ENCODE measurements around the gene GNPTG.
A peak's percentile ranks its signal among the peaks of the same experiment; 100 is the strongest.

Gene GNPTG

DNA sequence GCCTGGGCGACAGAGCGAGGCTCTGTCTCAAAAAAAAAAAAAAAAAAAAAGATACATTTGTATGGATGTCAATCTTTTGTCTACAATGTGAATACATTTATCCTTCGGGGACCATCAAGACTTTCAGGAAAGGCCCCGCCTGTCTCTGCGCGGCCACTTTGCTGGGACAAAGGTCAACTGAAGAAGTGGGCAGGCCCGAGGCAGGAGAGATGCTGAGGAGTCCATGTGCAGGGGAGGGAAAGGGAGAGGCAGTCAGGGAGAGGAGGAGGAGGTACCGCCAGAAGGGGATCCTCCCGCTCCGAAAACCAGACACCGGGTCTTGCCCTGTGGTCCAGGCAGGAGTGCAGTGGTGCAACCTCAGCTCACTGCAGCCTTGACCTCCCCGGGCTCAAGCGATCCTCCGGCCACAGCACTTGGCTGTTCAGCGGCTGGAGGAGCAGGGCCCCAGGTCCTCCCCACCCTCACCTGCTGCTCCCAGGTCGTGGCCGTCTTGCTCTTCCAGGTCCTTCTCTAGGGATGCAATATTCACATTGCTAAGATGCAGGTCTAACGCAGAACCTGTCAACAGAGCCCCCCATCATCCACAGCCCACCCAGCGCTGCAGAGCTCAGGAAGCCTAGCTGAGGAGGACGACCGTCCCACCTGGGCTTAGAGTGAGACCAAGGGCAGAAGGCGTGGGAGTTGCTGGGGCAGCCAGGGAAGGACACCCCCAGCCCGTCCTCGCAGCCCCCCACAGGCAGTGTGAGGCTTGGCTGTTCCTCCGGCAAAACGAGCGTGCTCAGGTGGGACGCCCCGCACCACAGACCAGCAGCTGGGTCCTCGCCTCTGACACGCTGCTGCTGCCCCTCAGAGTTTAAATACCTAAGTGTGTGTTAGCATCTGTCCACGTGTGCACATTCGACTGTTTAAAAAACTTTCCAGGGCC is 19.6 kb downstream of the GNPTG start:
- no peak for DNase-seq (ENCODE audit: low read depth in 3 of 3)

DNA sequence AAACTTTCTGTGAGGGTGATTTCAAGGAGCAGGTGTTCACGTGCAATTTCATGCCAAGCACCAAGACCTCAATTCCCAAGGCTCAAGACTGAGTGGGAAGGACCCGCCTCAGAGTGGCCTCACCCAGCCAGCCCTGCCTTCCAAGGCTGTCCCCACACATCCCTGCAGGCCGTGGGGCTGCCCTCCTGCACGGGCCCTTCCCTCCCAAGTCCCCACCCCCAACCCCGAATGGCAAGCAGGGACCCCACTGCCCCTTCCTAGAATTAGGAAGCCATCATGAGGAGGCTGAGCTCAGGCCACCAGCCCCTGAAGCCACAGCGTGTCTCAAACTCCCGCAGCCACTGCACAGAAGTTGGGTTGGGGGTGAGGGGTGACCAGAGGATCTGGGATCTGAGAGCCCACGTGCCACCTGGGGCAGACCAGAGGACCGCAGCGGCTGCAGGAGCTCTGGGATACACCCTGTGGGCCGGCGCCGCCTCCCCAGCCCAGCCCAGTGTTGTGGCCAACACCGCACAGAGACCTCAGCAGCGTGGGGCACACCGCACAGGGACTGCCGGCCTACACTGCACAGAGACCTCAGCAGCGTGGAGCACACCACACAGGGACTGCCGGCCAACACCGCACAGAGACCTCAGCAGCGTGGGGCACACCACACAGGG is 20.7 kb downstream of the GNPTG start:
- DNase-seq (ENCODE audit: low read depth in 3 of 3) = no peak

- DNase-seq (ENCODE audit: low read depth in 3 of 3) = no peak
These were observed 22.9 kb downstream of the GNPTG start for GRCh38 chr16:1374418-1375297.

DNA sequence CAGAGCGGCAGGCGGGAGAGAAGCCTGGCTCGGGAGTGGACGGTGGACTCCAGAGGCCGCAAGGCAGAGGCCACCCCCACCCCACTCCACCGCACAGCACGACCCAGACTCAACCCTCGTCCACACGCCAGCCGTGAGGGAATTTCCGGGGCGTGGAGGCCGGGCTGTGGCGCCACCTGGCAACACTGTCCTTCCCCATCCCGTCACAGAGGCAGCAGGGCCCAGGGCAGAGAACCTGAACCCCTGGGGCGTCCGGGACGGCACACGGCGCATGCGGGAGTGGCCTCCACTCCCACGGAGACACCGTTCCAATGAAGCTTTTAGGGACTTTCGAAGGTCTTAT is 23.5 kb downstream of the GNPTG start:
- DNase-seq (ENCODE audit: low read depth in 3 of 3) = no peak

- DNase-seq (ENCODE audit: low read depth in 3 of 3) = no peak
These were observed 24.1 kb downstream of the GNPTG start for GRCh38 chr16:1375741-1376410.

DNA sequence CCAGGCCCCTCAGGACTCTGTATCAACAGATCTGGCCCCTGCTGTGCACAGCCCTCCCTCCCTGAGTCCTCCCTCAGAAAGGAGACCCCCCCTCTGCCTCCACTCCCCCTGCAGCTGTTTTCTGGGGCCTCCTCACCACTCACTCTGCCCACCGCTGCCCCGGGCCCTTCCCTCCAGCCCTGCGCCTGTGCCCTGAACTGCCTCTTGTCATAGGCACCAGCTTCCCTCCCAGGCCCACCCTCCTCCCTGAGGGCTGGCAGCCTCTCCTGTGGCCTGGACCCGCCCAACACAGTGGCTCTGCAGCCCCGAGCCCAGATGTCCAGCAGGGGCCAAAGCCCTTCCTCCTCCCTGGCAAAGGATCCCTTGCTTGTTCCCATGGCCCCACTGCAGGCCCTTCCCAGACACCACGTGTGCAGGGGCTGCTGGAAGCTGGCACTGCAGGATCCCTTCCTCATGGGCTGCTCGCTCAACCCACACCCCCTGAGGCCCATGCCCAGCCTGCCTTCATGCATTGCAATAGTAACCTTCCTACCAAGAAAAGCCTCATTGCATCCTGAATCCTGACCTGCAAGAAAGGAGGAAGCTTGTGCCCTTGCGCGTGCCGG is 25.8 kb downstream of the GNPTG start:
- DNase-seq (ENCODE audit: low read depth in 3 of 3) = no peak

- DNase-seq (ENCODE audit: low read depth in 3 of 3) = no peak
These were observed 26.5 kb downstream of the GNPTG start for GRCh38 chr16:1378087-1378803.

GRCh38 chr16:1378804-1379303 is 27.1 kb downstream of the GNPTG start:
- peak; percentile 47 to 58 (median 56) for DNase-seq (ENCODE audit: low read depth in 3 of 3)

DNA sequence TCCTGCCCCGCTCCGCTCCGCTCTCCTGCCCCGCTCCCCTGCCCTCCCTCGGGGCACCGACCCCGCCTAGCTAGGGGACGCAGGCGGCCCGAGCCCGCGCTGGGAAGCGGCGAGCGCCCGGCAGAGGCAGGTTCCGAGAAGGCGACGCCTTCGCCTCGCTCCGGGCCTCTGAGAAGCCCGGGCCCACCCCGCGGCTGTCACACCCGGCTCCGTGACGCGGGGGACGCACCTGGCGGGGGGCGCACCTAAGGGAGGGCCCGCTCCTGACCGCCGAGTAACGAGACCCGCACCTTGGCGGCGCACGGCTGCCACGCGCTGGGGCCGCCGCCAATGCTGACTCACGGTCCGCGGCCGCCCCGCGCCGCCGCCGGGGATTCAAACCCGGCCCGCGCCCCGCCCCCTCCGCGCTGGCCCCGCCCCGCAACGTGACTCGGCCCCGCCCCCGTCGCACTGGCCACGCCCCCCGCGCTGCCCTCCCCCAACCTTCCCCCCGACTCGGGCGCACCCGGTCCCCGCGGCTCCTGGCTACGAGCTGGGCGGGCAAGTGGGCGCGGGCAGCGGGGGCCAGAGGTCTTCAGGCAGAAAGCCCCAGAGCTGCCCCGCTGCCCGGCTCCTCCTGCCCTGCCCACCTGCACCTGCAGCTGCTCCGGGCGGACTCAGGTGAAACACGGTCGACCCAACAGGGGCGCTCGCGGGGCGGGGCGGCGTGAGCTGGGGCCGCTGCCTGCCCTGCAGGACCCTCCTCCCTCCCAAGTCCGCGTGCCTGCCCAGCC is 27.8 kb downstream of the GNPTG start:
- peak; percentile 52 to 76 (median 57) for DNase-seq (ENCODE audit: low read depth in 3 of 3)

DNA sequence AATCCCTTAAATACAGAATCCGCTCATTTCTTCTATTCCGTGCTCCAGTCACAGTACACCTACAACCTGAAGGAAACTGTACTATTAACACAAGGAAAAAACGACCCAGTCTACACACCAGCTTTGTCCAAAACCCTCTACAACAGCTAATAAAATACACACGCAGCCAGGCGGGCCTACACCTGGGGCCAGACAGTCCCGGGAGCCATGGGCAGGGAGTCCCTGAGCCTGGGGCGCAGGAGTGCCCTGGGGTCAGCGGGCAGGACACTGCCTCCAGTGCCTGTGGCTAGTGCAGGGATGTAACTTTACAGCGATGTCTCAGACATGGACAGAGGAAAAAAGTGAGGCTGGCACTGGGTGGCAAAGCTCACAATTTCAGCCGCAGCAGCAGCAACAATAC is 28.5 kb downstream of the GNPTG start:
- DNase-seq (ENCODE audit: low read depth in 3 of 3) = no peak

GRCh38 chr16:1381612-1382406 is 30.1 kb downstream of the GNPTG start:
- DNase-seq (ENCODE audit: low read depth in 3 of 3) = no peak

- no peak for DNase-seq (ENCODE audit: low read depth in 3 of 3)
These were observed 31.8 kb downstream of the GNPTG start for GRCh38 chr16:1383556-1383955.

DNA sequence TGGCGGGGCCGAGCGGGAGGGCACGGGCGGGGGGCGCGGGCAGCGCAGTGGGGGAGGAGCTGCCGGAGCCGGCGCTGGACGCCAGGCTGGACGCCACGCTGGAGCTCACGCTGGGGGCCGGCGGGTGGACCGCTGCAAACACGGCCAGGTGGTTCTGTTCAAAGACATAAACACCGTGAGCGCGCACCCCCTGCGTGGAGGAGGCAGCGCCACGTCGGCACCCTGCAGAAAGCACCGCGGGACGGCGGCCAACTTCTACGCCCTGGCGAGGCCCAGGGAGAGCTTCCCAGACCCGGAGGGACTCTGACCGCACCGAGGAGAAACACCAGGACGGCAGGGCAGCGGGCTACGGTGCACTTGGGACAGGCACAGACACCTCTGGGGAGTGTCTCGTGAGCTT is 33.5 kb downstream of the GNPTG start:
- no peak for DNase-seq (ENCODE audit: low read depth in 3 of 3)

DNA sequence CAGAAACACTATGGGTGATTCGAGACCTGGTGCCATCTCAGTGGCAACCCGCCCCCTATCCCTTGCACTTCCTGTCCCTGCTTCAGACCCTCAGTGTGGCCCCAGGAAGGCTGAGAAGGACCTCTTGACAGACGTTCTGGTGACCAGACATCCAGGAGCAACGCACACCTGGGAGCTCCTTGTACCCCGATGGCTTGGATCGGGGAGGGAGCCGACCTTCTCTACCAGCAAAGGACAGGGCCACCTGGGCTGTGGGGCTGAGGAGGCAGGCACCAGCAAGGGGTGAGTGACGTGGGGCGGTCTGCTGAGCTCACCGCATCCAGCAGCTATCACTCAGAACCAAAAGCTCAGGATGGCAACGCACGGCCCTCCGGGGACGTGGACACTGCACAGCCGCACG is 35.6 kb downstream of the GNPTG start:
- no peak for DNase-seq (ENCODE audit: low read depth in 3 of 3)

- no peak for DNase-seq (ENCODE audit: low read depth in 3 of 3)
These were observed 38.0 kb downstream of the GNPTG start for GRCh38 chr16:1389762-1390161.

DNA sequence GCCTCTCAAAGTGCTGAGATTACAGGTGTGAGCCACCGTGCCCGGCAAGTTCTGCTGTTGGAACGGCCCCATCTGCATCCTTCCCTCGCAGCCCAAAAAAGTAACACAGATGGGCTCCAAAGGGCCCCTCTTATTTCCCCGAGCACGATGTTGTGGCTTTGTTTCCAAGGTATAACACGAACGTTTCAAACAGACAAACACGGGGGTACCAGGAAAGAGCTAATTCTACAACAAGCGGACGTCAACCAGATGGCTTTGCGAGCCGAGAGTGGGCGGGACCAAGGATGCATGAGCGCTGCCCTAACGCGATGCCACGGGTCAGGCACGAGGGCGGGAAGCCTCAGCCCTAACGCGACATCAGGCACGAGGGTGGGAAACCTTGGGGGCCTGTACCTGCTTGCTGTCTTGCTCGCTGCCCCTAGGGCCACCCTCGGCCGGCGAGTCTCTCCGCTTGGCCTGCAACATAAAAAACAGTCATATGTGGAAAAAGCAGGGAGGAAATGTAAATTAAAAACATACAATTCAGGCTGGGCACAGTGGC is 38.6 kb downstream of the GNPTG start:
- no peak for DNase-seq (ENCODE audit: low read depth in 3 of 3)

- no peak for DNase-seq (ENCODE audit: low read depth in 3 of 3)
These were observed 41.1 kb downstream of the GNPTG start for GRCh38 chr16:1392826-1393225.

GRCh38 chr16:1393613-1394176 is 42.0 kb downstream of the GNPTG start:
- no peak for DNase-seq (ENCODE audit: low read depth in 3 of 3)
